ENCODE data around the gene CGRRF1.

Gene CGRRF1

GRCh38 chr14:54475911-54476310, 33.8 kb upstream of the CGRRF1 start:
- H3K9ac ChIP-seq (ENCODE audit: low read depth in 1 of 2, low read length in 2 of 2): no peak overlapping the region
- H3K9me3 ChIP-seq (ENCODE audit: control insufficient read depth in 2 of 2, low read length in 2 of 2): no peaks in the 10 kb centered on the region
- no peaks in the 10 kb centered on the region for H3K27me3 ChIP-seq (ENCODE audit: control insufficient read depth in 2 of 2, insufficient read depth in 2 of 2, low read length in 2 of 2)
- H3K27ac ChIP-seq (ENCODE audit: low read depth in 2 of 2, low read length in 2 of 2): no peak overlapping the region
- H3K4me1 ChIP-seq (ENCODE audit: control insufficient read depth in 2 of 2, insufficient read depth in 2 of 2, low read length in 2 of 2): peaks cover 0 to 2% of the 10 kb centered on the region in 2 donors
- peaks cover 10 to 23% of the 10 kb centered on the region in 2 donors for H3K36me3 ChIP-seq (ENCODE audit: control insufficient read depth in 2 of 2, insufficient read depth in 2 of 2, low read length in 2 of 2)
- no peak overlapping the region for H3K4me3 ChIP-seq (ENCODE audit: low read length in 2 of 2)

GRCh38 chr14:54478636-54479215, 31.0 kb upstream of the CGRRF1 start:
- no peak overlapping the region for H3K4me3 ChIP-seq (ENCODE audit: low read length in 2 of 2)
- H3K9me3 ChIP-seq (ENCODE audit: control insufficient read depth in 2 of 2, low read length in 2 of 2): no peaks in the 10 kb centered on the region

DNA sequence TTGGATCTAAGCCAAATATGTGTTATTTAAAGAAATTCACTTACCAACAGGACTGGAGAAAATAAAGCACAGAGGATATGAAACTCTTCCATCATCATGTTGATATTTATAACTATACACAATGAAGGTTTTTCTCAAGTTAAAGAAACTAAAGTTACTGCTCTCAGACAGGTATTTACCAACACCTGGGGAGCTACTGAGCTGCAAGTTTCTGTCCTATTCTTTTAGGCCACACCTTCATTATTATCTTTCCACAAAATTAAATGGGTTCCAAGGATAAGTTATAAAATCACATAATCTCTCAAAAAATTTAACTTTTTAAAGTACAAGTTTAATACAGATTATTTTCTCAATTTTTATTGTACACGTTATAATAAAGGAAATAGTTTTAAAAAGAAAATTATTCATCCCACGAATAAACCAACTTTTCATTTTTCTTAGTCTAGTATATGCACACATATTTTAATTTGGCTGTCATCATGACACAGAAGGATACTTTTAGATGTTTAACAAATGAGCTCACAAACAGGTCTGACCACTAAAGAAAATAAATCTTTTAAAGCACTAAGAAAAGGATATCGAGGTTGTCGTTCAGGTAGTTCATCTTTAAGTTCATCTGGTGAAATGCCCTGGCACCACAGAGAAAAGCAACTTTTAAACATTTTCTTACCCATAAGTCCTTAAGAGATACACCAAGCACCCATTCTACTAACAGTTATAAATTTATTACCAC, 28.7 kb upstream of the CGRRF1 start:
- H3K9ac ChIP-seq (ENCODE audit: low read depth in 1 of 2, low read length in 2 of 2): no peak overlapping the region
- H3K4me3 ChIP-seq (ENCODE audit: low read length in 2 of 2): no peak overlapping the region
- no peaks in the 10 kb centered on the region for H3K27me3 ChIP-seq (ENCODE audit: control insufficient read depth in 2 of 2, insufficient read depth in 2 of 2, low read length in 2 of 2)
- H3K27ac ChIP-seq (ENCODE audit: low read depth in 2 of 2, low read length in 2 of 2): no peak overlapping the region
- H3K36me3 ChIP-seq (ENCODE audit: control insufficient read depth in 2 of 2, insufficient read depth in 2 of 2, low read length in 2 of 2): peaks cover 10 to 32% of the 10 kb centered on the region in 2 donors
- no peaks in the 10 kb centered on the region for H3K9me3 ChIP-seq (ENCODE audit: control insufficient read depth in 2 of 2, low read length in 2 of 2)
- peaks cover 2 to 15% of the 10 kb centered on the region in 2 donors for H3K4me1 ChIP-seq (ENCODE audit: control insufficient read depth in 2 of 2, insufficient read depth in 2 of 2, low read length in 2 of 2)

More at GRCh38 chr14:54478636-54479215, 31.0 kb upstream of the CGRRF1 start:
- peaks cover 10 to 32% of the 10 kb centered on the region in 2 donors for H3K36me3 ChIP-seq (ENCODE audit: control insufficient read depth in 2 of 2, insufficient read depth in 2 of 2, low read length in 2 of 2)
- H3K9ac ChIP-seq (ENCODE audit: low read depth in 1 of 2, low read length in 2 of 2): no peak overlapping the region
- peaks cover 0 to 9% of the 10 kb centered on the region in 2 donors for H3K4me1 ChIP-seq (ENCODE audit: control insufficient read depth in 2 of 2, insufficient read depth in 2 of 2, low read length in 2 of 2)
- no peaks in the 10 kb centered on the region for H3K27me3 ChIP-seq (ENCODE audit: control insufficient read depth in 2 of 2, insufficient read depth in 2 of 2, low read length in 2 of 2)
- H3K27ac ChIP-seq (ENCODE audit: low read depth in 2 of 2, low read length in 2 of 2): no peak overlapping the region

- Histone ChIP-seq H3K9ac (ENCODE audit: low read depth in 1 of 2, low read length in 2 of 2) (no peak overlapping the region), H3K4me1 (ENCODE audit: control insufficient read depth in 2 of 2, insufficient read depth in 2 of 2, low read length in 2 of 2) (peaks cover 2 to 15% of the 10 kb centered on the region in 2 donors), H3K4me3 (ENCODE audit: low read length in 2 of 2) (no peak overlapping the region), H3K27ac (ENCODE audit: low read depth in 2 of 2, low read length in 2 of 2) (no peak overlapping the region), H3K36me3 (ENCODE audit: control insufficient read depth in 2 of 2, insufficient read depth in 2 of 2, low read length in 2 of 2) (peaks cover 11 to 32% of the 10 kb centered on the region in 2 donors), H3K27me3 (ENCODE audit: control insufficient read depth in 2 of 2, insufficient read depth in 2 of 2, low read length in 2 of 2) (no peaks in the 10 kb centered on the region), H3K9me3 (ENCODE audit: control insufficient read depth in 2 of 2, low read length in 2 of 2) (no peaks in the 10 kb centered on the region)
Observed at GRCh38 chr14:54481695-54482094, 28.0 kb upstream of the CGRRF1 start.

GRCh38 chr14:54483073-54483745, 26.5 kb upstream of the CGRRF1 start:
- Histone ChIP-seq H3K27me3 (ENCODE audit: control insufficient read depth in 2 of 2, insufficient read depth in 2 of 2, low read length in 2 of 2) (no peaks in the 10 kb centered on the region), H3K27ac (ENCODE audit: low read depth in 2 of 2, low read length in 2 of 2) (no peak overlapping the region), H3K36me3 (ENCODE audit: control insufficient read depth in 2 of 2, insufficient read depth in 2 of 2, low read length in 2 of 2) (peaks cover 12 to 26% of the 10 kb centered on the region in 2 donors), H3K9me3 (ENCODE audit: control insufficient read depth in 2 of 2, low read length in 2 of 2) (no peaks in the 10 kb centered on the region), H3K4me3 (ENCODE audit: low read length in 2 of 2) (no peak overlapping the region), H3K9ac (ENCODE audit: low read depth in 1 of 2, low read length in 2 of 2) (no peak overlapping the region), H3K4me1 (ENCODE audit: control insufficient read depth in 2 of 2, insufficient read depth in 2 of 2, low read length in 2 of 2) (peaks cover 2 to 22% of the 10 kb centered on the region in 2 donors)

- no peak overlapping the region for H3K4me3 ChIP-seq (ENCODE audit: low read length in 2 of 2)
- no peaks in the 10 kb centered on the region for H3K27me3 ChIP-seq (ENCODE audit: control insufficient read depth in 2 of 2, insufficient read depth in 2 of 2, low read length in 2 of 2)
- H3K9me3 ChIP-seq (ENCODE audit: control insufficient read depth in 2 of 2, low read length in 2 of 2): no peaks in the 10 kb centered on the region
- H3K9ac ChIP-seq (ENCODE audit: low read depth in 1 of 2, low read length in 2 of 2): no peak overlapping the region
- peaks cover 2 to 23% of the 10 kb centered on the region in 2 donors for H3K4me1 ChIP-seq (ENCODE audit: control insufficient read depth in 2 of 2, insufficient read depth in 2 of 2, low read length in 2 of 2)
- H3K36me3 ChIP-seq (ENCODE audit: control insufficient read depth in 2 of 2, insufficient read depth in 2 of 2, low read length in 2 of 2): peaks cover 8 to 20% of the 10 kb centered on the region in 2 donors
- no peak overlapping the region for H3K27ac ChIP-seq (ENCODE audit: low read depth in 2 of 2, low read length in 2 of 2)
Observed at GRCh38 chr14:54483846-54484245, 25.9 kb upstream of the CGRRF1 start.

DNA sequence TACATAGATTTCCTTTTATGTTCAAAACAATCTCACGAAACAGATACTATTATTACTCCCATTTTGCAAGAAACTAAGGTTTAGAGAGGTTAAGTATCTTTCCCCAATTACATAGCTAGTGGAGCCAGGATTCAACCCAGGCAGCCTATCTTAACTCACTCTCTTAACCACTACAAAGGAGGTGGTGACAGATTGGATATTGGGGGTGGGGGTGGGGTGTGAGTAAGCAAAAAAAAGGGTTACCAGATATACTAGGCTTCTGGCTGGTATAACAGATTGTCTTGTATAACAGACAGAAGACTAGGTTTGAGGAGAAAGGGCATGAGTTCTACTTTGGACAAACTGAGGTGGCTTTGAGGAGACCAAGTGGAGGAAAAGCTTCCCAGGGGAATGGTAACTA, 23.0 kb upstream of the CGRRF1 start:
- Histone ChIP-seq H3K9me3 (ENCODE audit: control insufficient read depth in 2 of 2, low read length in 2 of 2) (no peaks in the 10 kb centered on the region), H3K36me3 (ENCODE audit: control insufficient read depth in 2 of 2, insufficient read depth in 2 of 2, low read length in 2 of 2) (peaks cover 2 to 9% of the 10 kb centered on the region in 2 donors), H3K4me3 (ENCODE audit: low read length in 2 of 2) (no peak overlapping the region), H3K27ac (ENCODE audit: low read depth in 2 of 2, low read length in 2 of 2) (no peak overlapping the region), H3K4me1 (ENCODE audit: control insufficient read depth in 2 of 2, insufficient read depth in 2 of 2, low read length in 2 of 2) (peaks cover 8 to 28% of the 10 kb centered on the region in 2 donors), H3K27me3 (ENCODE audit: control insufficient read depth in 2 of 2, insufficient read depth in 2 of 2, low read length in 2 of 2) (no peaks in the 10 kb centered on the region), H3K9ac (ENCODE audit: low read depth in 1 of 2, low read length in 2 of 2) (no peak overlapping the region)

GRCh38 chr14:54487771-54488170, 21.9 kb upstream of the CGRRF1 start:
- Histone ChIP-seq H3K27ac (ENCODE audit: low read depth in 2 of 2, low read length in 2 of 2) (peak overlapping the region; percentile 96 to 97), H3K27me3 (ENCODE audit: control insufficient read depth in 2 of 2, insufficient read depth in 2 of 2, low read length in 2 of 2) (no peaks in the 10 kb centered on the region), H3K4me3 (ENCODE audit: low read length in 2 of 2) (peak overlapping the region; percentile 94 to 98), H3K36me3 (ENCODE audit: control insufficient read depth in 2 of 2, insufficient read depth in 2 of 2, low read length in 2 of 2) (peaks cover 2 to 3% of the 10 kb centered on the region in 2 donors), H3K9me3 (ENCODE audit: control insufficient read depth in 2 of 2, low read length in 2 of 2) (no peaks in the 10 kb centered on the region), H3K9ac (ENCODE audit: low read depth in 1 of 2, low read length in 2 of 2) (peak overlapping the region; percentile 96), H3K4me1 (ENCODE audit: control insufficient read depth in 2 of 2, insufficient read depth in 2 of 2, low read length in 2 of 2) (peaks cover 8 to 28% of the 10 kb centered on the region in 2 donors)

DNA sequence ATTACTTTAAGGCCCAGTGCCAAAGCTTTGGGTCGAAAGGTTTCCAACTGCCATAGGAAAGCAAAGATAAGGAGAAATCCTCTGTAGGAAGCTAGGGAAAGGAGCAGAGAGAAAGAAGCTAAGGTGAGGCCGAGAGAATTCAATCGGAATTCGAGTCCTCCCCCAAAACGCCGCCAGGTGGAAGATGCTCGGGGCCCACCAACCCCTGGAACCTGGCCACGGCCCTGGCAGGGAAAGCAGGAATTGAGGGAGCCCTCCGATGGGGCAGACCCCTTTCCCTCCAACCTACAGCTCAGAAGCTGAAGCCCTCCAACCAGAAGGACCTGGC, 21.4 kb upstream of the CGRRF1 start:
- peaks cover 8 to 27% of the 10 kb centered on the region in 2 donors for H3K4me1 ChIP-seq (ENCODE audit: control insufficient read depth in 2 of 2, insufficient read depth in 2 of 2, low read length in 2 of 2)
- H3K9ac ChIP-seq (ENCODE audit: low read depth in 1 of 2, low read length in 2 of 2): peak overlapping the region; percentile 96
- H3K36me3 ChIP-seq (ENCODE audit: control insufficient read depth in 2 of 2, insufficient read depth in 2 of 2, low read length in 2 of 2): peaks cover 1 to 2% of the 10 kb centered on the region in 2 donors
- H3K27me3 ChIP-seq (ENCODE audit: control insufficient read depth in 2 of 2, insufficient read depth in 2 of 2, low read length in 2 of 2): no peaks in the 10 kb centered on the region
- H3K27ac ChIP-seq (ENCODE audit: low read depth in 2 of 2, low read length in 2 of 2): peak overlapping the region; percentile 96 to 97
- H3K4me3 ChIP-seq (ENCODE audit: low read length in 2 of 2): peak overlapping the region; percentile 94 to 98
- no peaks in the 10 kb centered on the region for H3K9me3 ChIP-seq (ENCODE audit: control insufficient read depth in 2 of 2, low read length in 2 of 2)
